ENCODE data around the gene PPP1R12B.
A peak's percentile ranks its signal among the peaks of the same experiment; 100 is the strongest.
"Not testable (repeated sequence)": the region's sequence is repeated elsewhere in the genome, so short reads cannot be mapped to it uniquely, and the experiment has no call there.

PPP1R12B gene

GRCh38 chr1:202619505-202619904 is 271.0 kb downstream of the PPP1R12B start:
- DNase-seq: no peak

- DNase-seq: not testable (repeated sequence)
Observed at GRCh38 chr1:202620036-202620435, 271.5 kb downstream of the PPP1R12B start.

- DNase-seq: no peak
Observed at GRCh38 chr1:202621446-202621845, 272.9 kb downstream of the PPP1R12B start.

- DNase-seq: no peak
Observed at GRCh38 chr1:202622388-202622787, 273.9 kb downstream of the PPP1R12B start.

- no peak for DNase-seq
Observed at GRCh38 chr1:202623075-202623474, 274.6 kb downstream of the PPP1R12B start.

- not testable (repeated sequence) for DNase-seq
Observed at GRCh38 chr1:202623476-202623875, 275.0 kb downstream of the PPP1R12B start.

- no peak for DNase-seq
Observed at GRCh38 chr1:202624088-202624780, 275.7 kb downstream of the PPP1R12B start.

- no peak for DNase-seq
Observed at GRCh38 chr1:202624781-202625108, 276.2 kb downstream of the PPP1R12B start.

GRCh38 chr1:202625416-202626360 is 277.2 kb downstream of the PPP1R12B start:
- peak; percentile 6 for DNase-seq

- peak; percentile 55 for DNase-seq
Observed at GRCh38 chr1:202627036-202627435, 278.5 kb downstream of the PPP1R12B start.

GRCh38 chr1:202627841-202628565 is 279.5 kb downstream of the PPP1R12B start:
- no peak for DNase-seq

GRCh38 chr1:202628646-202629215 is 280.2 kb downstream of the PPP1R12B start:
- no peak for DNase-seq

GRCh38 chr1:202629257-202629811 is 280.8 kb downstream of the PPP1R12B start:
- not testable (repeated sequence) for DNase-seq

- DNase-seq: not testable (repeated sequence)
Observed at GRCh38 chr1:202630096-202630495, 281.6 kb downstream of the PPP1R12B start.

- no peak for DNase-seq
Observed at GRCh38 chr1:202630541-202630940, 282.0 kb downstream of the PPP1R12B start.

GRCh38 chr1:202631076-202631923 is 282.8 kb downstream of the PPP1R12B start:
- no peak for DNase-seq

- no peak for DNase-seq
Observed at GRCh38 chr1:202632241-202632640, 283.7 kb downstream of the PPP1R12B start.

GRCh38 chr1:202636171-202636570 is 287.7 kb downstream of the PPP1R12B start:
- DNase-seq: not testable (repeated sequence)

GRCh38 chr1:202637321-202638018 is 289.0 kb downstream of the PPP1R12B start:
- DNase-seq: not testable (repeated sequence)

GRCh38 chr1:202638019-202638700 is 289.7 kb downstream of the PPP1R12B start:
- DNase-seq: no peak

Measured in DMS79 treated with DMSO at 0.1 percent for 48 hours (cell line).